Upper lobe of right lung (tissue), 1 donor: Measurements from ENCODE around the gene SPATA9. TPM values are rescaled to one million over a fixed set of nuclear protein-coding genes. Genes with fewer than 3 reads are reported as not detected.

ENCODE experiments used
- ATAC-seq: fragments of 200-7000 bp; cut with Tn5 transposase; one replicate; pipeline ENCODE4 v1.9.1; 2020; ENCODE audit warnings: mild to moderate bottlenecking, moderate library complexity
- DNase-seq: peaks from one replicate; pipeline ENCODE4 v3.0.0-alpha.2; 2020
- H3K27ac ChIP-seq: fragments of 200-600 bp; one replicate; pipeline ENCODE4 v1.8.0; 2022
- H3K27me3 ChIP-seq: fragments of 200-600 bp; one replicate; pipeline ENCODE4 v1.8.0; 2022; ENCODE audit warnings: mild to moderate bottlenecking
- H3K36me3 ChIP-seq: fragments of 200-600 bp; one replicate; pipeline ENCODE4 v1.8.0; 2022
- H3K4me1 ChIP-seq: fragments of 200-600 bp; one replicate; pipeline ENCODE4 v1.8.0; 2022
- H3K4me3 ChIP-seq: fragments of 200-600 bp; one replicate; pipeline ENCODE4 v1.8.0; 2022; ENCODE audit warnings: mild to moderate bottlenecking
- H3K9me3 ChIP-seq: fragments of 200-600 bp; one replicate; pipeline ENCODE4 v1.8.0; 2022
- CTCF ChIP-seq: fragments of 200-600 bp; IDR thresholded peaks from one replicate; pipeline ENCODE4 v1.8.0; 2022; ENCODE audit warnings: antibody characterized with exemption
- intact Hi-C: fragments of 100-400 bp; cut with DNase I; formaldehyde crosslinking; loops from one replicate; pipeline ENCODE4 v1.11.0; 2022
- total RNA-seq: library from RNA; stranded (reverse); fragmentation: NEBNext Ultra II Directional; extraction: Animal tissue kit (Norgen Biotek cat#: 25700); gene quantifications from one replicate; pipeline ENCODE4 v1.2.1, GENCODE V29; 2021
- donor health status: DM: no; HTN: yes; CAD: no; lungs with severe emphysema.

The SPATA9 gene
- total RNA-seq, 1 donor from 2014 or later, result not detected

GRCh38 chr5:95671826-95672225, 11.0 kb downstream of the SPATA9 start:
- intact Hi-C loops, result no loop called here
- ATAC-seq (no peak), DNase-seq (no peak)
- Histone ChIP-seq H3K27ac (no peak overlapping the region), H3K4me1 (peaks cover 10% of the 10 kb centered on the region), H3K4me3 (no peak overlapping the region), H3K27me3 (no peaks in the 10 kb centered on the region), H3K36me3 (no peaks in the 10 kb centered on the region), H3K9me3 (no peaks in the 10 kb centered on the region)
- TF ChIP-seq CTCF, result no peak

GRCh38 chr5:95670568-95670967, 12.2 kb downstream of the SPATA9 start:
- Histone ChIP-seq H3K36me3 (no peaks in the 10 kb centered on the region), H3K4me1 (peaks cover 10% of the 10 kb centered on the region), H3K9me3 (no peaks in the 10 kb centered on the region), H3K27ac (no peak overlapping the region), H3K4me3 (no peak overlapping the region), H3K27me3 (no peaks in the 10 kb centered on the region)
- no peak for TF ChIP-seq CTCF
- ATAC-seq (no peak), DNase-seq (no peak)
- intact Hi-C loops, result no loop called here

- H3K36me3 ChIP-seq, result no peaks in the 10 kb centered on the region
- no peaks in the 10 kb centered on the region for H3K27me3 ChIP-seq
- intact Hi-C loops, result no loop called here
- no peak for TF ChIP-seq CTCF
- no peak overlapping the region for H3K27ac ChIP-seq
- DNase-seq, result no peak
- no peak overlapping the region for H3K4me3 ChIP-seq
- no peaks in the 10 kb centered on the region for H3K9me3 ChIP-seq
- H3K4me1 ChIP-seq, result peaks cover 10% of the 10 kb centered on the region
- no peak for ATAC-seq
Measured at GRCh38 chr5:95669985-95670384, 12.8 kb downstream of the SPATA9 start.

- no peaks in the 10 kb centered on the region for H3K27me3 ChIP-seq
- H3K27ac ChIP-seq, result no peak overlapping the region
- TF ChIP-seq CTCF, result no peak
- peaks cover 11% of the 10 kb centered on the region for H3K4me1 ChIP-seq
- ATAC-seq, result peak; percentile 62
- intact Hi-C loops, result no loop called here
- H3K36me3 ChIP-seq, result no peaks in the 10 kb centered on the region
- H3K4me3 ChIP-seq, result no peak overlapping the region
- no peak for DNase-seq
- no peaks in the 10 kb centered on the region for H3K9me3 ChIP-seq
Measured at GRCh38 chr5:95669540-95669939, 13.3 kb downstream of the SPATA9 start.

- DNase-seq (no peak), ATAC-seq (no peak)
- intact Hi-C loops, result no loop called here
- H3K4me3 ChIP-seq, result no peak overlapping the region
- H3K27me3 ChIP-seq, result no peaks in the 10 kb centered on the region
- H3K27ac ChIP-seq, result no peak overlapping the region
- H3K4me1 ChIP-seq, result peaks cover 18% of the 10 kb centered on the region
- no peaks in the 10 kb centered on the region for H3K9me3 ChIP-seq
- H3K36me3 ChIP-seq, result no peaks in the 10 kb centered on the region
- no peak for TF ChIP-seq CTCF
Measured at GRCh38 chr5:95668728-95669127, 14.1 kb downstream of the SPATA9 start.

- H3K27ac ChIP-seq, result no peak overlapping the region
Measured at GRCh38 chr5:95668216-95668615, 14.6 kb downstream of the SPATA9 start.

More at GRCh38 chr5:95668216-95668615, 14.6 kb downstream of the SPATA9 start:
- Histone ChIP-seq H3K4me1 (peaks cover 18% of the 10 kb centered on the region), H3K36me3 (no peaks in the 10 kb centered on the region), H3K9me3 (no peaks in the 10 kb centered on the region), H3K4me3 (no peak overlapping the region), H3K27me3 (no peaks in the 10 kb centered on the region)
- ATAC-seq (no peak), DNase-seq (no peak)
- no peak for TF ChIP-seq CTCF
- intact Hi-C loops, result no loop called here
